DMS 273 (cell line): Measurements from ENCODE around the gene PTPRN2.

ENCODE experiments used
- DNase-seq: peaks from one replicate; lab custom pipeline; 2025; ENCODE audit not compliant: unreplicated experiment; lab: John Stamatoyannopoulos, UW

PTPRN2 gene

DNA sequence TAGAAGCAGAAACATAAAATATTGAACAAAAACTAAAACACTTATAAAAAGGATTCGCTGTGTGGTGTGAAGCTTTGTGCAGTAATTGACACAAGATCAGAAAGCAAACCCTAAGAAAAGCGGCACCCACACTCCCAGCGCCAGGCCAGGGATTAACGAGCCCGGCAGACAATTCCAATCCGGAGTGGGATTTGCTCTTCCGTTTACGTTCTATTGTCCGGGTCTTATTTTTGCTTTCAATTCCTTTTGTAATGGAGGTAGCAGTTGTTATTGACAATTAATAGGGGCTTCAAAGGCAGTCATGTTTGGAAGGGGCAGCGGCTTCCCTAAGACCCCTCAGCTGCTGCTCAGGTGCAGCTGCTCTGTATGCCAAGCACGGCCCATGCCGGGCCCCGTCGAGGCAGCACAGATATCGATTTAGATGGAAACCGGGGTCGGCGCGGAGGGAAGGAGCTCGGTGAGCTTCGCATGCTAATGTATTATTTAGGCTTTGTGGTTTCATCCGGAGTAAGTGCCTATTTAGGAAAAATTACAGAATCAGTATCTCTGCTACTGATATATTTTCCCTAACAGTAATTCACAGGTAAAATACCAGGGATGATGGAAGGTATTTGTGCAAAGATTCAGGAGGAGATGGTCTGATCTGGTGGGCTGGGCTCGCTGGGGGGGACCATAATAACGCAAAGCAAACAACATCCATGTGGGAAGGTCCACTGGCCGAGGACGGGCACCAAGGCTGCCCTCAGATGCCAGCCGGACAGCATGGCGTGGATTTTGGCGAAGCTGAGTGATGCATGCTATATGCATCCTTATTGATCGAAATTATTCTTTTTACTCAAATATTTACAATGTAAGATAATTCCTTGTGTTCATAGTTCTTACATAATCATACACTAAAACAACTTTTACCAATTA, 561.7 kb downstream of the PTPRN2 start:
- no peak for DNase-seq

GRCh38 chr7:158024881-158025280, 562.7 kb downstream of the PTPRN2 start:
- DNase-seq = no peak

- DNase-seq = no peak
Measured at GRCh38 chr7:158024351-158024715, 563.3 kb downstream of the PTPRN2 start.

DNA sequence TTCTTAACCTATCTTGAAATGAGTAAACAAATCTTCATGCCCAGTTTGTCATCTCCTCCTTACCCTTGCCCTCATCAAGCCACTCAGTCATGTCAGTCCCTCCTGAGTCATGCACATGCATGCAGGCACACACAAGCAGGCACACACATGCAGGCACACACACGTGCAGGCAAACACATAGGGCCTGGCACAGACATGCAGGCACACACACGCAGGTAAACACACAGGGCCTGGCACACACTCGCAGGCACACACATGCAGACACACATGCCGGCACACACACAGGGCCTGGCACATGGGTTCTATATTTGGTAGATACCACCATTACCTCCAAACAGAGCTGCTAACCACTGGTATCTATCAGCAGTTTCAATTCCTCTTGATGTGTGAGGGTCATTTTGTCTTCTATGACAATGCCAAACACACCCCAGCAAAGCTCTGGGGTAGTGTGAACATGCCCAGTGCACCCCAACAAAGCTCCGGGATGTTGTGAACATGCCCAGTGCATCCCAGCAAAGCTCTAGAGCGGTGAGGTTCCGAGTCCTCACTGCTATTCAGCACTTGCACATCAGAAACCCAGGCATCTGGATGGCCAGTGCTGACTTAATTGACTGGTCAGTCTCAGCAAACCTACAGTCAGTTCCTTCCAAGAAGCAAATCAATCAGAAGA, 563.8 kb downstream of the PTPRN2 start:
- DNase-seq = no peak

GRCh38 chr7:158023157-158023556, 564.5 kb downstream of the PTPRN2 start:
- DNase-seq = no peak

DNA sequence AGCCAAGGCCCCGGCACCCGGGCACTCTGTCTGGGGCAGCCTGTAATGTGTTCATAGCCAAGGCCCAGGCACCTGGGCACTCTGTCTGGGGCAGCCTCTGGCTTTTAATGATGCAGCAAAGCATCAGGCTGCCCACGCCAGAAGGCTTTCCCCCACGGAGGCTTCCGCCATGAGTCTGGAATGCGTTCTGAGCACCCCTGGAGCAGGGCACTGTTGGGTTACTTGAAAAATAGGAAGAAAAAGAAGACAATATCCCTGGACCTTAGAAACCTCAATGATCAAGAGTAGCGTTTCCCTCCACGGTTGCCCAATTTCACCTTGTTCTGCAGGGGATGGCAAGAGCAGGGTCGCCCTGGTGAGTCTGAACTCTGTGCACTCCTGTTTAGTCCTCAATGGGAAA, 565.0 kb downstream of the PTPRN2 start:
- no peak for DNase-seq

DNA sequence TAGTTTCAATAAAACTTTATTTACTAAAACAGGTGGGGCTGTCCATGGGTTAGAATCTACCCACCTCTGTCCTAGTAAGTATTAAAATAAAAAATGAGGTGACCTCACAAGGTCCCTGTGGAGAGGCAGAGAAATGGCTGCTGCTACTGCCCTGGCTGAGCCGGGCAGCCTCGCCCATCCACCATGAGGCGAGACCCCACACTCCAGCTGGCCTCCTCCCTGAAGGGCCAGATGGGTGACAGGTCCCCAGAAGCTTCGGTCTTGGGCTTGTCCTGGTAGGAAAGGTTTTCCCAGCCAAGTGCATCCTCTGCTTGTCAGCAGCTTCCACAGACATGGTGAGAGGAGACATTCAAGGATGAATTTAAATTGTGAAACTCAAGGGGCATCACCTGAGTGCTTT, 565.8 kb downstream of the PTPRN2 start:
- no peak for DNase-seq

DNA sequence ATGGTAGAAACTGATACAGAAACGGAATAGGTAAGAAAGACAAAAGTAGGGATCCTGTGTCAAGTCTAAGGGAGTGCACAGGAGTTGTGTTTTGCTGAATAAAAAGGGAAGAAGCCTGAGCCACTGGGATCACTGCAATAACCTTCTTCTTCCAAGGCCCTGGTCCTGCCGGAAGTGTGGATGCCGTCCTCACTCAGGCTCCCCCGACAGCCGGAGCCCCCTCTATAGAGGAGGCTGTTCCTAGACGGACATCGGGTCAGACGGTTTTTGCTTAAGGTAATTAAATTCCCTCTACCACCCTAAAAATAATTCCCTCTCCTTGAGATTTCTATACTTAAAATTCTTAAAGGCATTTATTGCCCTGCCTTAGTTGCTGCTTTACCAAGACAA, 566.9 kb downstream of the PTPRN2 start:
- DNase-seq = no peak

- DNase-seq = no peak
Measured at GRCh38 chr7:158019726-158020705, 567.6 kb downstream of the PTPRN2 start.

GRCh38 chr7:158018971-158019645, 568.5 kb downstream of the PTPRN2 start:
- DNase-seq = no peak

DNA sequence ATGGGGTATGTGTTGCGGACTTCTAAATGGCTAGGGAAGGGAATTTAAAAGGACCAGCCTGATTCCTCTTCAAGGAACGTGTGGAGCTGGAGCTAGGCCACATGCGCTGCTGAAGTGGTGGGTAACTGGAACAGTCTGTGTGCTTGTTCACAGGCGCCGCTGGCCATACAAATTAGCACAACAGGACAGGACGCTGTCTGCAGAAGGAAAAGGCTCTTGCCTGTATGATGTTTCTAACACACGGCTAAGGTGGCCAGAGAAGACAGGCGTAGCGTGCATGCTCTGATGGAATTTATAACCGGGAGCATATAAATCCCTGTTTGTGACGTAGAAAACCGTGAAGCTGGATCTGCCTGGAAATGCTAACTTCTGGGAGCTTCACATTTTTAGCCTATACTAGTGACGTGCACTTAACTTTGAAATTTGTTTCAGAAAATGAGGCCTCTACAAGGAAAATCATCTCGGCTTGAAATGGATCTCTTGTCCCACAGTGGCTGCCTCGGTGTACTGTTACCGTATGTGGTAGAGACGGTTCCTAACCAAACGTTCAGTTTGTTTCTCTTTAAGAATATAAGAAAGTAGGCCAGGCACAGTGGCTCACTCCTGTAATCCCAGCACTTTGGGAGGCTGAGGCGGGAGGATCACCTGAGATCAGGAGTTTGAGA, 569.4 kb downstream of the PTPRN2 start:
- no peak for DNase-seq

DNA sequence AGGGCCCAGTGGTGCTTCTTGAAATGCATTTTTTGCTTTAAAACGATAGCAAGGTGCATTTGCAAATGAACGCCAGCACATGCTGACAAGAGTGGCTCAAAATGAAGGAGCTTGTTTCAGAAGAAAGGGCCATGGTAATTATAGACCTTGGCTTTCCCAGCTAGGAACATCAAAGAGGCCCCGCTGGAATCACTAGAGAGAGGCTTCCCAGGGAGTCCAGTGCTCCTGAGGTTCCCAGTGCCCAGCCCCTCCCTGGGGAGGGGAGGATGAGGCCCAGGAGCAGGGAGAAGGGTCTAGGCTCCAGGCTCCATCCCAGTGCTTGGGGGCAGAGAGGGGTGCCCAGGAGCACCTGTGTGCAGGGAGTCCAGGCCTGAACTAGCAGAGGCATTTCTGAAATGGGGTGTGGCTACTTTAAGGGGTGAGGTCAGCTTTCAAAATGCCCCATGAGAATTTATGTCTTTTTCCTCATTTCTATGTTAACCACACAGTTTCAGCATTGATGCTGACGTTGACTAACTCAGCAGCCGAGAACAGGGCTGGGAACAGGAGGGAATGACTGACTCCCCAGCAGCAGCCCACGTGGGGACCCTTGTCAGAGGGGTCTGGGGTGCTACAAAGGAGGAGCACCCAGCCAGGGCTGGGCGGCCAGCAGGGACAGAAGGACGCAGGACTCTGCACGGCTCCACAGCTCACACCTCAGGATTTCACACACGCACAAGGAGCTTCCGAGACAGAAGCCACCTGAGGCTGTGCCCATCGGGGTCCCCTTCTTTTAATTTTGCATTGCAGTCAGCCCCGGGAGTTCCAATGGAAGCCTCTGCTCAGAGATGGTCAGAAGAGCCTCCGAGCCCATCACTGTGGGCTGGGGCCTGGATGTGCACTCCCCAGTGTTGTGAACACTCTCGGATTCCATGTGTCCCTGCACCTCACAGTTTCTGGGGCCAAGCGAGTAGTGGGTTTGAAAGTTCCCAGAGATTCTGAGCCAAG, 570.2 kb downstream of the PTPRN2 start:
- no peak for DNase-seq

DNA sequence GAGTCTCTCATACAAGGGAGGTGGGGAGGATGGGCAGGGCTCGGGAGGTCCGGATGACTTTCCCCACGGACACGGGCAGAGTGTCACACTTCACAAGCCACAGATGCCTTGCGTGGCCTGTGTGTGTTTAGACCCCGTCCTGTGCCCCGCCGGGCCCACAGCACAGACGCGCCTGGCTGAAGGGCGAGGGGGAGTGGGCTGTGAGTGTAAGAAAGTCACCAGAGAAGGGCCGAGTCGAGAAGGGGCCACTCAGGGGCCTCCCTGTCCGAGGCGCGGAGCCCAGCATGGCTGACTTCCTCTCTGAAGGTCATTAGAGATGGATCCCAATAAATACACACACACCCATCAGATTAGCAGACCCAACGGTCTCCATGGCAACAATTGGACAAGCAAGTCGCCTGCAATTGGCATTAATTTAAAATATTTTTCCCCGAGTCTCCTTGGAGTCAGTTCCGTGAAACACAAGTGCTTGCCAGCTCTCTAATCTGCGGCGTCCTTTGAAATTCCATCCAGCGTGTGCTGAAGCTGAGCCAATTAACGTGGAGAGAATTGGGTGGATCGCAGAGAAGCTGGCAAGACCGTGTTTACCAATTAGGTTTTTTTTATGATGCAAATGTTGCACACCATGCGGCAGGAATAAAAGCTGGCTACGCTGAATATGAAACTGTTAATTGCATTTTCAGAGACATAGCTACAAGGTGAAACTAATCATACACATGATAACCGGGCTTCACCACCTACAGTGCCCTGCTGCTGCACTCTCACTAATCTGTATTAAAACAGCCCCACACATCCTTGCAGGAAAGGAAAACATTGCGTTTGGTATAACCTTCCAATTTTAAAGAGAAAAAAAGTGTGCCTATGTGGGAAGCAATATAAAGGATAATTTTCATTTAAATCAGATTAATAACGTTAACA, 571.2 kb downstream of the PTPRN2 start:
- DNase-seq = peak; percentile 64

GRCh38 chr7:158015403-158016179, 572.0 kb downstream of the PTPRN2 start:
- DNase-seq = no peak

- DNase-seq = no peak
Measured at GRCh38 chr7:158014976-158015375, 572.6 kb downstream of the PTPRN2 start.

DNA sequence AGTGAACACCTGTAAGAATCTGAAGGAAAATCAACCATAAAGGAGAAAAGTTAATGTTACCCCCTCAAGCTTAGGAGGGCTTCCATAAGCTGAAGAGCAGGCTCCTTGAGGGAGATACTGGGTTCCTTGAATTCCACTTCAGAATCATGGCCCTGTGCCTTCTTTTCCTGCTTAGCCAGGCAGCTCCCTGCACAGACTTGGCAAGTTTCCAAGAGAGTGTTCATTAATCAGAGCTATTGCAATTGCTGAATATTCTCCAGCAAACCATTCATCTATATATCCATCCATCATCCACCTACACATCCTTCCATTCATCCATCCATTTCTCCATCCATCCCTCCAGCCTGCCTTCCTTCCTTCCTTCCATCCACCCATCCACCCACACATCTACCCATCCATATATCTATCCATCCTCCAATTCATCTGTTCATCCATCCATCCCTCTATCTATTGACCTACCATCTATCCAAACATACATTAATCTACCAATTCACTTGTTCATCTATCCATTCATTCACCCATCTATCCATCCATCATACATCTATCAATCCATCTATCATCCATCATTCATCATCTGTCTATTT, 574.4 kb downstream of the PTPRN2 start:
- peak; percentile 45 for DNase-seq

DNA sequence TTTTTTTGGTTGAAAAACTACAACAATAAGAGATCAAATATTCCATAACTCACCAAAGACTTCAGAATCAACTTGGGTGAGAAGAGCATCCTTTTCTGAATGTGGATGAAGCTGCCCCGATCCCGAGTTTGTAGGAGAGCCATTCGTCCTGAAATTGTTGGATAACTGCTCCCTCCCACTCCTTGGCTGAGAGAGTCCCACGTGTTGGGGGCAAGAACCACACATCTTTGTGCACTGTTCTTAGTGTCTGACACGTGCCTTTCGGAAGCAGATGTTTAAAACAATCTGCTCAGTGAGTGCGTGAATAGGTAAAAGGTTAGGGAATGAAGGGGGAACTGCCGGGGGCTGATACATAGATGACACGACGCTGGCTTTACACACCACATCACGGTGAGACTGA, 575.7 kb downstream of the PTPRN2 start:
- DNase-seq = no peak
